ENCODE data around the gene ADAM17.
"Not testable (repeated sequence)": the region's sequence is repeated elsewhere in the genome, so short reads cannot be mapped to it uniquely, and the experiment has no call there.

ADAM17 gene

GRCh38 chr2:9594366-9595054 is 38.9 kb upstream of the ADAM17 start:
- TF ChIP-seq CTCF (IDR thresholded peaks at IDR 0.05): no peak
- Histone ChIP-seq H3K27ac (peak overlapping the region; percentile 7 to 60), H3K4me3 (no peak overlapping the region)
- no peak for DNase-seq (ENCODE audit: low spot score)

DNA sequence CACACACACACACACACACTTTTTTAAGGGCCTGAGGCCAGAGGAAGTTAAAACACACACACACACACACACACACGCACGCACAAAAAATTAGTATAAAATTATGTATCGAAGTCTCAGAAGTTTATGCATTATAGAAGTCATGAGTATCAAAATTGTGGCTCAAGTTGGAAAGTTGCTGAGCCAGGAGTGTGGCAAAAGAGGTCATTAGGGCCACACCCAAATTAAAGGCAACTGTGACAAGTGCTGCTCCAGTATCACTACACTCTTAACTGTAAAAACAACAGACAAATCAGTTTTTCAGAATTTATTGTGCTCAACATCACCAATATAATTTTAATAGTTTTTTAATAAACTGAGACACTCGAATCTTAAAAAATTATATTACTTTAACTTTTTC is 38.3 kb upstream of the ADAM17 start:
- no peak overlapping the region for H3K27ac ChIP-seq
- no peak for DNase-seq (ENCODE audit: low spot score)
- no peak overlapping the region for H3K4me3 ChIP-seq
- no peak for TF ChIP-seq CTCF (IDR thresholded peaks at IDR 0.05)

- Histone ChIP-seq H3K4me3 (no peak overlapping the region), H3K27ac (no peak overlapping the region)
- no peak for TF ChIP-seq CTCF (IDR thresholded peaks at IDR 0.05)
- no peak for DNase-seq (ENCODE audit: low spot score)
Measured at GRCh38 chr2:9592699-9593098, 37.1 kb upstream of the ADAM17 start.

DNA sequence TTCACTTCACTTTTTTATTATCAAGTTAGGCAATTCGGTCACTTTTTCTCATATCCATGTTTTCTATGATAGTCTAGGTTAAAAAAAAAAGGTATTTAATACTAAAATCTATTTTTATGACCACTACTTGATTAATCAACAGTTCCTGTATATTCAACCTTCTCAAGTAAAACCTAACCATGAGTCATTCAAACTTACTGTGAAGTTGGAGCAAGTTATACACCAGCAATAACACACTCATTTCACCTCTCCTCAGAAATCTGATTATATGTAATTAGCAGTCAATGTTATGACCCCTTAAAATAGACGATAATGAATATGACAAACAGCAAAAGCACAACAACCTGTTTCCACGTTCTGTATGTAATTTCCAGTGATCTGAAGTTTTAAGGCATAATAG is 35.0 kb upstream of the ADAM17 start:
- Histone ChIP-seq H3K27ac (no peak overlapping the region), H3K4me3 (no peak overlapping the region)
- no peak for TF ChIP-seq CTCF (IDR thresholded peaks at IDR 0.05)
- no peak for DNase-seq (ENCODE audit: low spot score)

GRCh38 chr2:9586465-9586864 is 30.8 kb upstream of the ADAM17 start:
- no peak overlapping the region for H3K27ac ChIP-seq
- H3K4me3 ChIP-seq: no peak overlapping the region
- no peak for TF ChIP-seq CTCF (IDR thresholded peaks at IDR 0.05)
- no peak for DNase-seq (ENCODE audit: low spot score)

GRCh38 chr2:9585486-9585885 is 29.9 kb upstream of the ADAM17 start:
- no peak overlapping the region for H3K27ac ChIP-seq
- no peak for DNase-seq (ENCODE audit: low spot score)
- no peak overlapping the region for H3K4me3 ChIP-seq
- no peak for TF ChIP-seq CTCF (IDR thresholded peaks at IDR 0.05)

DNA sequence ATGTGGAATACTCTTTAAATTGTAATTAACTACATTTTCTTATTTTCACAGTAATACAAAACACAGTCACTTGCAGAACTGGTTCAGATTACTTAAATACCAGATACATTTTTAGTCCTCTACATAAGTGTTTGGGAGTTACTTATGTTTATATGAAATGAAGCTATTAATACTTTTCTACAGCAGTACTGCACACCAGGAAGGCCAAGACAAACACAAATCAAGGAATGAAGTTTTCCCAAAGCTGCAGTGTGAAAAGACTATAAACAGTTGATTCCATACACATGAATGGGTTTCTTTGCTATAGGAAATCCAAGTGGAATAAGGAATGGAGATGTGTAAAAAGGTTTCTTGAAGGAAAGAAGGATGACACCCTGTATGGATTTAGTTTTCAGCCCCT is 29.3 kb upstream of the ADAM17 start:
- H3K27ac ChIP-seq; H3K4me3 ChIP-seq; DNase-seq (ENCODE audit: low spot score): not testable (repeated sequence)

Measured in coronary artery (tissue), 2 donors.